ENCODE measurements around the gene AMACR. TPM values are rescaled to one million over a fixed set of nuclear protein-coding genes. Genes with fewer than 3 reads are reported as not detected.

Gene AMACR
- 10 to 100 TPM in 1 of 2 experiments, 1 to 10 TPM in 1; 9.7 to 10.5 TPM for total RNA-seq

GRCh38 chr5:34007621-34008600 is at the start of gene AMACR:
Gene AMACR, minus strand, starts transcription at chr5:34008050. Its CDS starts 31 bp downstream, at chr5:34008019.
- H3K4me3 Mint-ChIP-seq: peak within 1 kb of the TSS; percentile 90
- peak; percentile 88 for DNase-seq
- H3K4me1 Mint-ChIP-seq: peaks cover 30% of the 10 kb centered on the region
- peak within 1 kb of the TSS; percentile 90 for H3K27ac Mint-ChIP-seq
- no peaks in the 10 kb centered on the region for H3K27me3 Mint-ChIP-seq
- no peaks in the 10 kb centered on the region for H3K9me3 Mint-ChIP-seq
- H3K36me3 Mint-ChIP-seq: no peaks in the 10 kb centered on the region

GRCh38 chr5:34057569-34057968 is 49.7 kb upstream of the AMACR start:
- Mint-ChIP-seq H3K36me3 (peaks cover 9% of the 10 kb centered on the region), H3K27me3 (no peaks in the 10 kb centered on the region), H3K27ac (no peak overlapping the region), H3K4me3 (no peak overlapping the region), H3K4me1 (no peaks in the 10 kb centered on the region), H3K9me3 (no peaks in the 10 kb centered on the region)
- no peak for DNase-seq

DNA sequence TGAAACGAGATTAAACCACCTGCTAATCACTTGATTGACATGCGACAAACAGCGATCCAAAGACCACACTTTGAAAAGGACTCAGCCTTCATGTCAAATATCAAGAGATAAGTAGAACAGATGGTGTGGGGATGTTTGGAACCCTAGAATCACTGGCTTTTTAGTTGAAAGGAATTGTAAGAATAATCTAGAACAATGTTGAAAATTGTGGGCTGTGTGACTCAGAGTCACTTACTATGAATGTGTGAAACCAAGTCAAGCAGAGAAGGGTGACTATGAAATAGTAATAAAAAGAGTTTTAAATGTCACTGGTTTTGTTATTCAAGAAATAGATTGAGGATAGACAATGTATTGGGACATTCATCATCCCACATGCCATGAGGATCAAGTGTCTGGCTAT is 49.3 kb upstream of the AMACR start:
- Mint-ChIP-seq H3K27ac (no peak overlapping the region), H3K4me1 (no peaks in the 10 kb centered on the region), H3K36me3 (peaks cover 6% of the 10 kb centered on the region), H3K4me3 (no peak overlapping the region), H3K27me3 (no peaks in the 10 kb centered on the region), H3K9me3 (no peaks in the 10 kb centered on the region)
- no peak for DNase-seq

- H3K27ac Mint-ChIP-seq: no peak overlapping the region
- H3K4me1 Mint-ChIP-seq: no peaks in the 10 kb centered on the region
- peaks cover 10% of the 10 kb centered on the region for H3K36me3 Mint-ChIP-seq
- no peak overlapping the region for H3K4me3 Mint-ChIP-seq
- DNase-seq: no peak
- H3K27me3 Mint-ChIP-seq: no peaks in the 10 kb centered on the region
- no peaks in the 10 kb centered on the region for H3K9me3 Mint-ChIP-seq
These were observed 47.8 kb upstream of the AMACR start for GRCh38 chr5:34055667-34056066.

- H3K27me3 Mint-ChIP-seq: no peaks in the 10 kb centered on the region
- no peak overlapping the region for H3K27ac Mint-ChIP-seq
- DNase-seq: no peak
- no peaks in the 10 kb centered on the region for H3K4me1 Mint-ChIP-seq
- H3K36me3 Mint-ChIP-seq: peaks cover 16% of the 10 kb centered on the region
- H3K9me3 Mint-ChIP-seq: no peaks in the 10 kb centered on the region
- no peak overlapping the region for H3K4me3 Mint-ChIP-seq
These were observed 46.5 kb upstream of the AMACR start for GRCh38 chr5:34054400-34054729.

DNA sequence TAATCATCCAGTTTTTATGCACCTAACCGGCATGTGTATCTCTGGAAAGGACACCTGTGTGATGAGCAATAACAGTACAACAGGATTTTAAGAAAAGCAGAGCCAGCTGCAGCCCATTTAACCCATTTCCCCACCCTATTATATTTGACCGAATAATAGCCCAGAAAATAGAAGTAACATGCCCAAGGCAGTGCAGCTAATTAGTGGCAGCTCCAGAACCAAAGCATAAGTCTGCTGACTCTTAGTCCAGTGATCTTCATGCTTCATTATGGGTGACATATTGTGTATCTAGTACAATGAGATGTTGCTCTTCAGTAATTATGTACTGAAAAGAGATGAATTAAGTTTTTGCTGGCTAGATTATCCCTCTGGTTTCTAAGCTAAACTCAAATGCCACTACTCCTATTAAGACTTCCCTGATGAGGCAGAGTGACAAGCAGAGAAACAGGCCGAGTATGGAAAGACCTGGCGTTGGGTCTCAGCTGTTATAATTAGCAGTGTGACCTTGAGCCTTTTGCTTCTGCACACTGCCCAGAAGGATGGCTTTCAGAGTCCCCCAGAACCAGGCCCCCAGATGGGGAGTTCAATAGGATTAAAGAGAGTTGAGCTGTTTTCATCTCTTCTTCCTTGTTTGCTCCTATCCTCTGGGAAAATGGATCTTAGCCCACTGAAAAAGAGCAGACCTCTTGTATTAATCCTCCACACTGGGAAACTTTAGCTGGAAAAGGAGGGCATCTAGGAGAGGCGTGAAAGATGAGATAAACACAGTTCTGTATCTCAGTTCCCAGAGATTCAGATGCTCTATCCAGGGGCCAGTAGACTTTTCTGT is 45.9 kb upstream of the AMACR start:
- H3K36me3 Mint-ChIP-seq: peaks cover 16% of the 10 kb centered on the region
- H3K4me1 Mint-ChIP-seq: no peaks in the 10 kb centered on the region
- H3K9me3 Mint-ChIP-seq: no peaks in the 10 kb centered on the region

DNA sequence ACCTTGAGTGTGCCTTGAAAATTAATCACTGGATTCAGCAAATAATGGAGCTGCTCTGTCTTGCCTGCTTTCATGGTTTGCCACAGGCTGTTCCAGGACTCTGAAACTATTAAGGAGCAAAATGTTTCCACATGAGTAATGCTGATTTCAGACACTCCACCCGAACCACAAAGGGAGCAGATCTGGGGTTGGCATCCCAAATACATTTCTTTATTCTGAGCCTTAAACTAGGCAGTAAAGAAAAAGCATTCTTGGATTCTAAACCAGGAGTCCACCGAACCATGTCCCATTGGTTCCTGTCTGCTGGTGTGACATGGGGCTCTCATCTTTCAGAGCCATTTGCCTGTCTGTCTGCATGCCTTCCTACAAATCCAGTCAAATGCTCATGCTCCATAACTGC is 45.3 kb upstream of the AMACR start:
- no peak for DNase-seq
- Mint-ChIP-seq H3K27ac (no peak overlapping the region), H3K27me3 (no peaks in the 10 kb centered on the region), H3K9me3 (no peaks in the 10 kb centered on the region), H3K36me3 (peaks cover 16% of the 10 kb centered on the region), H3K4me3 (no peak overlapping the region), H3K4me1 (no peaks in the 10 kb centered on the region)

More for the DNA sequence above, 45.9 kb upstream of the AMACR start:
- DNase-seq: no peak
- Mint-ChIP-seq H3K27ac (no peak overlapping the region), H3K4me3 (no peak overlapping the region), H3K27me3 (no peaks in the 10 kb centered on the region)

GRCh38 chr5:34051374-34051980 is 43.6 kb upstream of the AMACR start:
- peaks cover 15% of the 10 kb centered on the region for H3K36me3 Mint-ChIP-seq
- H3K27ac Mint-ChIP-seq: no peak overlapping the region
- no peaks in the 10 kb centered on the region for H3K4me1 Mint-ChIP-seq
- no peak for DNase-seq
- no peaks in the 10 kb centered on the region for H3K27me3 Mint-ChIP-seq
- H3K4me3 Mint-ChIP-seq: no peak overlapping the region
- H3K9me3 Mint-ChIP-seq: no peaks in the 10 kb centered on the region

- no peak for DNase-seq
- no peaks in the 10 kb centered on the region for H3K4me1 Mint-ChIP-seq
- H3K27ac Mint-ChIP-seq: no peak overlapping the region
- H3K36me3 Mint-ChIP-seq: peaks cover 15% of the 10 kb centered on the region
- no peaks in the 10 kb centered on the region for H3K9me3 Mint-ChIP-seq
- H3K4me3 Mint-ChIP-seq: no peak overlapping the region
- no peaks in the 10 kb centered on the region for H3K27me3 Mint-ChIP-seq
These were observed 40.1 kb upstream of the AMACR start for GRCh38 chr5:34047774-34048572.

- no peaks in the 10 kb centered on the region for H3K4me1 Mint-ChIP-seq
- peaks cover 15% of the 10 kb centered on the region for H3K36me3 Mint-ChIP-seq
- no peak overlapping the region for H3K27ac Mint-ChIP-seq
- H3K9me3 Mint-ChIP-seq: no peaks in the 10 kb centered on the region
- DNase-seq: no peak
- H3K27me3 Mint-ChIP-seq: no peaks in the 10 kb centered on the region
- H3K4me3 Mint-ChIP-seq: no peak overlapping the region
These were observed 39.3 kb upstream of the AMACR start for GRCh38 chr5:34047143-34047542.

DNA sequence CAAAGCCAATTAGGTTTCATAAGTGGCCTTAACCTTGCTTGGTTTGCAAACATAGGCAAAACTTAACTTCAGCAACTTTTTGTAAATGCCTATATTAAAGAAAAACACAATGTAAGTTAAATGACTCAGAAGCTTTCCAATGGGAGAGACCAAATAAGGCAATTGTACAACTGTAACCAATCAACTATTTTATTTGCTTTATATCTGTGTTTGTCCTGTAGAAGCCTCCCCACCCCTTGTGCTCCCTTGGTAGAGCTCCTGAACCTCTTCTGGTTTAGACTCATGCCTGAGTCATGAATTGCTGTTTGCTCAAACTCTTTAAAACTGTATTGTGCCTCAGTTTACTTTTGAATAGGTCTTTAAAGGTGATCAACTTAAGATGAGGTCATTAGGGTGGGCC is 38.1 kb upstream of the AMACR start:
- no peaks in the 10 kb centered on the region for H3K4me1 Mint-ChIP-seq
- H3K9me3 Mint-ChIP-seq: no peaks in the 10 kb centered on the region
- no peak overlapping the region for H3K27ac Mint-ChIP-seq
- H3K4me3 Mint-ChIP-seq: no peak overlapping the region
- DNase-seq: no peak
- no peaks in the 10 kb centered on the region for H3K27me3 Mint-ChIP-seq
- H3K36me3 Mint-ChIP-seq: peaks cover 11% of the 10 kb centered on the region

- Mint-ChIP-seq H3K4me3 (no peak overlapping the region), H3K4me1 (no peaks in the 10 kb centered on the region), H3K27me3 (no peaks in the 10 kb centered on the region), H3K9me3 (no peaks in the 10 kb centered on the region), H3K36me3 (peaks cover 3% of the 10 kb centered on the region), H3K27ac (no peak overlapping the region)
- DNase-seq: no peak
These were observed 37.2 kb upstream of the AMACR start for GRCh38 chr5:34045023-34045422.

GRCh38 chr5:34043099-34043876 is 35.4 kb upstream of the AMACR start, which contains the start of gene C1QTNF3:
Gene C1QTNF3, minus strand, starts transcription at chr5:34043213. Its CDS starts 88 bp downstream, at chr5:34043125.
- H3K27ac Mint-ChIP-seq: no peak within 1 kb of the TSS
- no peaks in the 10 kb centered on the region for H3K27me3 Mint-ChIP-seq

GRCh38 chr5:34042321-34042720 is 34.5 kb upstream of the AMACR start:
- DNase-seq: no peak
- Mint-ChIP-seq H3K4me3 (no peak overlapping the region), H3K9me3 (no peaks in the 10 kb centered on the region), H3K27me3 (no peaks in the 10 kb centered on the region), H3K27ac (no peak overlapping the region), H3K4me1 (no peaks in the 10 kb centered on the region), H3K36me3 (peaks cover 2% of the 10 kb centered on the region)

More at GRCh38 chr5:34043099-34043876, 35.4 kb upstream of the AMACR start, which contains the start of gene C1QTNF3:
- Mint-ChIP-seq H3K4me1 (no peaks in the 10 kb centered on the region), H3K9me3 (no peaks in the 10 kb centered on the region), H3K4me3 (no peak within 1 kb of the TSS), H3K36me3 (peaks cover 1% of the 10 kb centered on the region)
- no peak for DNase-seq
